ENCODE results near the gene PCGF2.
"Not testable (repeated sequence)": the region's sequence is repeated elsewhere in the genome, so short reads cannot be mapped to it uniquely, and the experiment has no call there.

The PCGF2 gene

DNA sequence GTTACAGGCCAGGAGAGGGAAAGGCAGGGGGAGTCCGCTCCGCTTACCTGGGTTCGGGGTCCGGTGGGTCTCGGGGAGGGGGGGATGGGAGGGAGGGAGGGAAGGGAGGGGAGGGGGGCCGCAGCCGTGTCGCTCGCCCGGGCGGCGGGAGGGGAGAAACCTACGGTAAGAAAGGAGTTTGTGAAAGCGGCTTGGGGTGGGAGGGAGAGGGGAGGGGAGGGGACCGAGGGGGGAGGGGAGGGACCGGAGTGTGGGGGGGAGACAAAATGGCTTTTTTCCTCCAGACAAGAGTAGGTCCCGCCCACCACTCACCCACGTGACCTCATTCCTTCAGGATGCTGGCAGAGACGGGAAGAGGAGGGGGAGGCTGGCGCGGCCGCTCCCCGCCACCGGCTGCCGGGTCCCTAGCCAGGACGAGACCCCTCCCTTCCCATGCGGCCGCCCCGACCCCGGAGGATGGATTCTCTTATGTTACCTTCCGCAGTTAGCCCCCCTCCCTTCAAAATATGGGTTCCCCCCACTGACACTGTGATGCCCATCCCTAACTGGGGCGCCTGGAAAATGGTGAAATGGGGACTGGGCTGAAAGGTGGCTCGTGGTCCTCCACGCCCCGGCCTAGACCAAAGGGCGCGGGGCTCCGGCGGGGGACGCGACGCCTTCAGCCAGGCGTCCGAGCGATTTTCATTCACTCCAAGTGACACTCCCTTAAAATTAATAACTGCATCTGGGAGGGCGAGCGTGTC is at the start of gene PCGF2:
Gene PCGF2, minus strand, starts transcription at position 188 of the 743 bp plus-strand sequence. CDS start 7,934 bp downstream, outside the sequence.
- DNase-seq: peak in 1 of 2 experiments; percentile 40

DNA sequence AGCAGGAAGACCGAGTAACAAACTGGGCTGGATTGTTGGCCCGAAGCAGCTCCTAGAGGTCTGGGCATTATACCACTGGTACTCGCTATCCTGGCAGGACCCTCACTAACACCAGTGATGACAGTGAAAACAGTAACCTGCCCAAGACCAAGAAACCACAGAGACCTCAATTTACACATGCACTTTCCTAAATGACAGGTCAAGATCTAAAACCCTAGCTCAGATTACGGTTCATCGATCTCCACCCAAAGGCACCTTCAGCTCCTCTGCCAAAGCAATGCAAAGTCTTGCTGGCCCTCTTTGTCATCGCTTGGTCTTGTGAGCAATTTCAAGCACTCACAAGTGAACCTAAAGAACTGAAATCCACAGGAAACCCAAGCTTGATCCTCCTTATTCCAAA is 49.7 kb upstream of the PCGF2 start:
- no peak for DNase-seq

DNA sequence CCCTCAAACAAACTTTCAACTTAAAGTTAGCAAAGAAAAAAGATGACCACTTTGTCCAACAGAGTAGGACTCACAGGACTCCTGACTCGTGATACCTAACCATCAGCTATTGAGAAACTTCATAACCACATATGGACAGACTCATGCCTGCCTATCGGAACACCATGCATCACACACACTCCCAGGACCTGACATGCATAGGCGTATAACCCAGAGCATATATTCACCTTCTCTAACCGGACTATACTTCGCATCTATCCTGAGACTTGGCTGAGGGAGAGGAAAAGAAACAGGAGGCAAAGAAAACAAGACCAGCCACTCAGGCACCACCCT is 49.0 kb upstream of the PCGF2 start:
- DNase-seq: no peak

DNA sequence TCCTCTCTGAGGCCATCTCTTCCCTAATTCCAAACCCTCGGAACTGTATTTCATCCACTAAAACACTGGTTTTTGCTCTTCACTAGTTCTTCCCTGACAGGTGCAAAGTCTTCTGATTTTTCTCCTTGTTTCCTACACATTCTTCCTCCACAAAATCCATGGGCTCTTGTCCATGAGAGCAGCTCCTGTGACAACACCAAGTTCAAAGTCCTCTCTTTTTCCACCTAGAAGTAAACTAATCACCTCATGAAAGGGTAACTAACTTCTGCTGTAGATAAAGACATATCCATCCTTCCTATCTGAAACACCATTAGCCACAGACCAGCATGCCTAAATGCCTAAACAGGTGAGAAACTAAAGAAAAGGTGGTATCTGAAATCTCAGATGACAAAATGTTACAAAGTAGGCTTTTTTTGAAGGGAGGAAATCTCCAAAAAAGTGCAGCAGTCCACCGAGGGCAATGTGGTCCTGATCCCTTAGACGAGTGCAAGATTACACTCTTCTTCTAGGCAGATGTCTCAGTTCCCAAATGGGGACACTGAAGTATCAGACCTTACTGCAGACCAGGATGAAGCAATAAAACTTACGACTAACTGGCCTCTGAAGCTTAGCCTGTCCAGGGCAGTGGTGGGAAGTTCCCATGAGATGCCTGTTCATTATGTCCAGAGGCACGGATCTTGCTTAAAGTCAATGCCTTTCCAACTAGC is 48.5 kb upstream of the PCGF2 start:
- DNase-seq: no peak

DNA sequence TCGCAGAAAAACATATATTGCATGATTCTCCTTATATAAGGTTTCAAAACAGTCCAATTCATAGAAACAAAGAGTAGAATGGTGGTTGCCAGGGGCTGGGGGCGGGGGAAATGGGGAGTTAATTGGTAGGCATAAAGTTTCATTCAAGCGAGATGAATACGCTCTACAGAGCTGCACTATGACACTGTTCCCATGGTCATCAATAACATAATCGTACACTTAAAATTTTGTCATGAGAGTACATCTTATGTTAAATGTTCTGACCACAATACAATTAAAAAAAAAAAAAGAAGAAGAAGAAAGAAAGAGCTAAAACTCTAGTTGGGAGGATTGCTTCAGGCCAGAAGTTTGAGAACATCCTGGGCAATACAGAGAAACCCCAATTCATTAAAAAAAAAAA is 46.1 kb upstream of the PCGF2 start:
- DNase-seq: no peak

DNA sequence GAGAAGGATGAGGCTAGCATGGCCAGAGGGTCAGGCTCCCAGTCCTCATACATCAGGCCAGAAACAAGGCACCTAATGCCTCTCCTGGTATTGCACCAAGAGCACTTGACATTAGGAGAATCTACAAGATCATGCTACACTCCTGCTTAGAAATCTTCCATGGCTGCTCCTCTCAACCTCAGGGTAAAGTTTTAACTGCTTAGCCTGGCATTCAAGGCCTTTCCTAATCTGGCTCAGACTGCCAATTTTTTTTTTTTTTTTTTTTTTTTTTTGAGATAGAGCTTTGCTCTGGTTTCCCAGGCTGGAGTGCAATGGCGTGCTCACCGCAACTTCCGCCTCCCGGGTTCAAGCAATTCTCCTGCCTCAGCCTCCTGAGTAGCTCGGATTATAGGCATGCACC is 43.0 kb upstream of the PCGF2 start:
- no peak for DNase-seq

DNA sequence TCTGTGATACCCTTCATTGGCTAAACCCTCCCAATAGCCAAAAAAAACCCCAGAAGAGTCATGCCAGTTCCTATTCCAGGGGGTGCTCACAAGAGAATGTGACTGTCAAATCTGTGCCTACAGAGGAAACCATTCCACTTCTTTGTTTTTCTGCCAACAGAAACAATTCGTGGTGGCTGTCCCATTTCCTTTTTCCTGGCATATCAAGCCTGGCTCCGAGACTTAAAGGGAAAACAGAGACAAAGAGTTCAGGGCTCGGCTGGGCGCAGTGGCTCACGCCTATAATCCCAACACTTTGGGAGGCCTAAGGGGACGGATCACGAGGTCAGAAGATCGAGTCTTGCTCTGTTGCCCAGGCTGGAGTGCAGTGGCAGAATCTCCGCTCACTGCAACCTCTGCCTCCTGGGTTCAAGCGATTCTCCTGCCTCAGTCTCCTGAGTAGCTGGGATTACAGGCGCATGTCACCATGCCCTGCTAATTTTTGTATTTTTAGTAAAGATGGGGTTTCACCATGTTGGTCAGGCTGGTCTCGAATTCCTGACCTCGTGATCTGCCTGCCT is 42.1 kb upstream of the PCGF2 start:
- not testable (repeated sequence) for DNase-seq

DNA sequence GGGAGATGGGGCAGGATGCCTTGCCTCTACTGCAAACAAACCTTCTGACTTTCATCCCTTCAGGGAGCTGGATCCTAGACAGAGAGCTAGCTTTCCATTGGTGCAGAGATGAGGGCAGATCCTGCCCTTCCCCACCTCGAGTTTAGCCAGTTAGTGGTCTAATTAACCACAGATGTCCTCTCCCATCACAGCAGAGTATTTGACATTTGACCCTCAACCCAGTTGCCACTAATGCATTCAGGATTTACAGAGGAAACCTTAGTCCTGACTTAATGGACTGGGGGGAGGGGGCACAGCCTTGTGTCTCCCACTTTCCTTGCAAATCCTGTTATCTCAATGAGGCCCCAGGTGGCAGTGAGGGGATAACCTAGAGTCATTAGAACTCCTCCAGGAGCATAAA is 41.0 kb upstream of the PCGF2 start:
- DNase-seq: no peak

DNA sequence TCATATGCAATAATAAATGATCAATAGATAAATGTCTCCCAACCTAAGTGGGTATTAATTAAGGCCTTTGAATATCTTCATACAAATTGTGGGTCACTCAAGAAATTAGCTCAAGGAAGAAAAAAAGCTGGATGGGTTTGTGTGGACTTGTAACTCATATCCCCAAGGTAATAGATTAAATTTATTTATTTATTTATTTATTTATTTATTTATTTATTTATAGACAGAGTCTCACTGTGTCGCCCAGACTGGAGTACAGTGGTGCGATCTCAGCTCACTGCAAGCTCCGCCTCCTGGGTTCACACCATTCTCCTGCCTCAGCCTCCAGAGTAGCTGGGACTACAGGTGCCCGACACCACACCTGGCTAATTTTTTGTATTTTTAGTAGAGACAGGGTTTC is 39.9 kb upstream of the PCGF2 start:
- DNase-seq: not testable (repeated sequence)

DNA sequence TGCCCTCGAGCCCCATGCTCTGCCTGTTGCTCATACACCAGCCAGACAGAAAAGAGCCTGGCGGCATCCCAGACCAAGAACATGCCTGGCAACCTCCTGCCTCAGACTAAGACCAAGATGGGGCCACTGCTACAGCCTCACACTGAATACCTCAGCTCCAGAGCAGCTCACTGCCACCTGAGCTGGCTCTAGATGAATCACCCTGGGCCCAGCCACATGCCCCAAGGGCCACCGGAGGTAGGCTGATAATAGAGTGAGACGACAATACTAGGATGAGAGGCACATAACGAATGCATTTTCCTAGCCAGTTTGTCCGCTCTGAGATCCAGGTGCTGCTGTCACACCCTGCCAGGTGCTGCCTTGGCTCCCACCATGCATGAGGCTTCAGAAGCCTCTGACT is 38.2 kb upstream of the PCGF2 start:
- no peak for DNase-seq

DNA sequence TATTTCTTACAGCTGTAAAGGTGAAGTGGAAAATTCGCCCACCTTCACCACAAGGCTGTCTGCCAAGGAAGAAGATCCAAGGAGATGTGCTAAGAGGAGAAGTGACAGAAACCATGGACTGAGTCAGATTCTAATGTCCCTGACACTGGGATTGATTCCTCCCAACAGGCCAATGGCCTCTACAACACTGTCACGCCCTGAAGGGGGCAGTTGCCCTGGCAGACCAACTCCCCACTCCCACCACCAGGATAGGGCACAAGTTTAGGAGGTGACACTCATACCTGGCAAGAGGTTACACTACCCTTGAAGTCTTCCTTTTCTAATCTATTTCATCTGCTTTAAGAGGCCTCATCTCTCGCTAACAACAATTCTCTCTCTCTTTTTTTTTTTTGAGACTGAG is 35.1 kb upstream of the PCGF2 start:
- DNase-seq: no peak

DNA sequence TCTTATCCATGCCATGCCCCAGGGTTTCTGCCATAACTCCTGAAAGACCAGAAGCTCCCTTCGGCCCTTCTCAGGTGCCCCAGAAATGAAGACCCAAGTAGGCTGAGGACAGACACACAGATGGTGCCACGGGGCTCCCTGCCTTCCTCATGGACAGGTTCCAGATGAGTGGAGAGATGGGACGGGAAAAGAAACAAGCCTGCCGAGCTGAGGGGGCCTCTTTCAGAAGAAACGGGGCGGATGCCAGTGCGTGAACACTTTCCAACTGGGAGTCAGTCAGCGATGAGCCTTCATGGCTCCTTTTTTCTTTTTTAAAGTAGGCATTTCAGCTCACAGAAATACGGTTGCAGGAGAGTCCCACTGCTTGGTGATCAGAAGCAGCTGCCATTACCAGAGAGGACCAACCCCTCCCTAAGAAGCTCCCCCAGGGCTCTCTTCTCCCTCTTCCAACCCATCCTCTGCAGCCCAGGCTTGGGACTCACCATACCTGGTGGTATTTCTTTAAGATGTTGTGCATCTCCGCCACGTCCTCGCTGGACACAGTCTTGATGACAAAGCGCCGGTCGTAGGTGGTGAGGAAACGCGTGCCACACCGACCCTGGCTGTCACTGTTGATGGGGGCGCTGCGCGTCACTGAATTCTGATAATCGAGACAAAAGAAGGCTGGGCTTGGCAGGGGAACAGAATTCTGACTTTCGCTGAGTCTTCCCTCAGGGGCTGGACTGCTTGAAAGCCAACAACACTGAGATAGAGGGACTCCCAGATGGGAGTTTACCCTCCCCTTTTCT is 32.0 kb upstream of the PCGF2 start:
- no peak for DNase-seq

DNA sequence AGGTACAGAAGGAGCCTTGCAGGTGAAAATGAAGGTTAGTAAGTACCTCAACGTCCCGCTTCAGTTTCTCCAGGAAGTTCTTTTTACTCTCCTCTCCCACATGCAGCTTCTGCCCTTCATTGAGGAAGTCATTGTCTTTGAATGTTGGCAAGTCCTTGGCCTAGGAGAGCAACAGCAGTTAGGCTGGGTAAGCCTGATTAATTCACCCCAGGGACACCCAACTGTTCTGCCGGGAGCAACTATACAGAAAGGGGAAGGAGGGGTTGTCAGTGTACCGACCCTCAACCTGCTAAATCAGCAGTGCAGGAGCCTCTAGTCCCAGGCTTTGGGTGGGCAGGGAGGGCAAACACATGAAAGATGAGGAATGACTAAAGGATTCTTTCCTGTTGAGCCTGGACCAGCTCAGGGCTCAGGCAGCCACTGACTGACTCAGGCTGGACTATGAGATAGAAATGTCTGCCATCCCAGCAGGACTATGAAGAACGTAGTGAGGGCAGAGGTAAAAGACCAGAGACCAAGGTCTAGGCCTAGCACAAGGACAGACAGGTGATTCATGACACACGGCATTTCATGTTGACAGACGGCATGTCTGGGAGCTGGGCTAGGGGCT is 29.6 kb upstream of the PCGF2 start:
- DNase-seq: no peak

DNA sequence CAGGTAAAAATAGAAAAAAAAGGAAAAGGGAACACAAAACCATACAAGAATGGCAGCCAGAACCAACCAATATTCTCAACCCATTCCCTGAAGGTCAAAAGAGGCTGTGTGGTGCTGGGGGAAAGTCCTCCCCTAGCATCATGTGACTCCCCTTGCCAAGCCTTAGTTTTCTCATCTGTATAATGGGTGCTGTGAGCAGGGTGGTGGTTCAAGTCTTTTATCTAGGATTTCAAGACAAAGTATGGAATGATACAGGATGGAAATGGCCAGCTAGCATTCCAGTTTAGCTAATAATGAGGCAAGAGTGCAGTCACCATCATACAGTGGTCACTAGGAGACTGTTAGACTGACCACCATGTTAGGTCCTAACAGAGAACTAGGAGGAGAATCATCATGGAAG is 25.1 kb upstream of the PCGF2 start:
- DNase-seq: no peak

DNA sequence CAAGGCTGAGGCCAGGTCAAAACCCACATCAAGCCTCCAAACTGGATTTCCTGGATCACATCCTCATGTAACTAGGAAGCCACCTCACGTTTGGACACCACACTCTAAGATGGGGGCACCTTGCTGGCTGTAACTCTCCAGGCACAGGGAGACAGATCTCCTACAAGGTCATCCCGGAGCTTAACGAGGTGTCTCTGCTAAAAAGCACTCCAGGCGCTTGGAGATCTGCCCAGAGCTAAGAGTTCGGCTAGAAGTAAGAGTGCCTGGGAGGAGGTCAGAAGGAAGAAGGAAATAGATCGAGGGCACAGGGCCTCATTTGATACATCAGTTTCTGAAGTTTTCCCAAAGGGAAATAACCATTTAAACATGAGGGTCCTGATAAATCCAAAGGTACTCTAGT is 20.3 kb upstream of the PCGF2 start:
- DNase-seq: no peak

DNA sequence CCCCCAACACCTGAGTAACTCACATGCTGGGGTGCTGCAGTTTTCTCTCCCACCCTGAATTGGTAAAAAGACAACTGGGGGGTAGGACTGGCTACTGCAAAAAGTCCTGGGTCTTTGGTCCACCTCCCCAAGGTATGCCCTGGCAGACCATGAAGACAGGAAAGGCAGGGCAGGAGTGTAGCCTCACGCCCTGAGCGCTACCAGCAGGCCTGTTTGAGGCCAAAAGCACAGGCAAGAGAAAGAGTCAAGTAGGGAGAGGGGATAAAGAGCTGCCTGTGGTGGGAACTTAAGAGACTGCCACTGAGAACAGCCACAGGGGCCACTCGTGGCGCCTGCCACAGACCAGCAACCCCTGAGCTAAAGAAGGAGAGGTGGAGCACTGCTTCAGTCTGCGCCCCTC is 18.2 kb upstream of the PCGF2 start:
- DNase-seq: no peak

DNA sequence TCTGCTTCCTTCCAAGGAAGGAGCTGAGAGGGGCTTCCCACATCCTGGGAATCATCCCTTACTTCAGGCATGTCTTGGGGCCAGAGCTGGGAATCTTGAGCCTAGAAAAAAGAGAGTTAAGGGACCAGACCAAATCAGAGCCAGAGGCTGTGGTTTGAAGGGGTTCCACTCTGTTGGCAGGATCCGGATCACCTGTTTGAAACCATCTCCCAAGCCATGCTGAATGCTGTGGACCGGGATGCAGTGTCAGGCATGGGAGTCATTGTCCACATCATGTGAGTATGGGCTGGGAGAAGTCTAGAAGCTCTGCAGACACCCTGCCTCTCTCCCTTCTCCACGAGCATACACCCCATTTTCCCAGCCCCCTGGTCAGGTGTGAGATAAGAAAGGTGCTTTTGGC is 14.1 kb upstream of the PCGF2 start:
- no peak for DNase-seq

DNA sequence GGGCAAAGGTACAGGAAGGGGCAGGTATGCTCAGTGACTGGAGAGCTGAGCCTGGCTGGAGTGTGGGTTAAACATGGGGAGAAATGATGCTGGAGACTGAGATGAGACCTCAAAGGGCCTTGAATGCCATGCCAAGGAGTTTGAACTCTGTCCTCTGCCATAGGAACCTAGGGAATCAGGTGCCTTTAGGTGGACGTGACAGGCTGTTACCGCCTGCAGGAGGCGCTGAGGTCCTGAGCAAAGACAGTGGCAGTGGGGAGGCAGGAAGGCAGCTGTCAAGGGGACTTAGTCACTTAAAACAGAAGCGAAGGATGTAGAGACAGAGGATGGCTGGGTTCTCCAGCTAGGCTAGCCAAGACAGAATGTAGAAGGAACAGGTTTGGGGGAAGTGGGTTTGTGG is 13.5 kb upstream of the PCGF2 start:
- peak; percentile 48 to 63 for DNase-seq

DNA sequence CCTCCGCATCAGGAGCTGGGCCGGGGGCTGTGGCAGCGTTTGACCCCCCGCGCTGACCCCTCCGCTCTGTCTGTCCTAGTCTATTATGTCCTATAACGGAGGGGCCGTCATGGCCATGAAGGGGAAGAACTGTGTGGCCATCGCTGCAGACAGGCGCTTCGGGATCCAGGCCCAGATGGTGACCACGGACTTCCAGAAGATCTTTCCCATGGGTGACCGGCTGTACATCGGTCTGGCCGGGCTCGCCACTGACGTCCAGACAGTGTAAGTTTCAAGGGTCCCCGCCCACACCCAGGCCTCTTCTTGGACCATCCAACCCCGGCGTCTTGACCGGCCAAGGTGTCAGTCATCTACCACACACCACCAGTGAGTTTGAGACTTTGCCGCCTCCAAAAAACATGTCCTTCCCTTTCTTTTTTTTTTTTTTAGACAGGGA is 5.0 kb upstream of the PCGF2 start:
- DNase-seq: no peak

DNA sequence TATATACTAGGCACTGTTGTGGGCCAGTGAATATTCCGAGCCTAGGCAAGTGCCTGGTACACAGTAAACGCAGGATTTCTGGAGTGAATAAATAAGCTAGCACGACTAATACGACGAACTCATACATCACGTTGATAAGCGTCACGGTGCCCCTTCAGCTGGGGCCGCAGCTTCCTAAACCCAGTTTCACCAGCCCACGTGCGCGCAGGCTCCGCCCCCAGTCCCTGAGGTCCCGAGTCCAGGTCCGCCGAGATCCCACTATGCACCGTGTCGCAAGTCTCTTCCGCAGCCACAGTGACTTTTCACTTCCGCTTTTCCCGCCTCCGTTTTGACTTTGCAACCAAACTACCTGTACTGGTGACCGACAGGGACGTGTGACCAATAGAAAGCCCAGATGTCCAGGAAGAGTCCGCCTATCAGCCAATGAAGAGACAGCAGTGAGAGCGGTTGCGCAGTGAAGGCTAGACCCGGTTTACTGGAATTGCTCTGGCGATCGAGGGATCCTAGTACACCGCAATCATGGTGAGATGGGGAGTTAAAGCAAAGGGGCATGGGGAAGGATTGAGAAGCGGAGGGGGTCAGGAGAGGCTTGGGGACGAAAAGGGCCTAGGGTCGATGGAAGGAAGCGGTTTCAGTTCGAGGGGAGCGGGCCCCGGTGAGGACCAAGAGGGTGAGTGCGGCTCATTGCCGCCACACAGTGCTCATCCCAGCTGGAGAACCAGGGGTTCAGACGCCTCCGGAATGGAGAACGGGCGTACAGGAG is 4.4 kb upstream of the PCGF2 start, which contains the start of gene PSMB3:
Gene PSMB3, plus strand, starts transcription at position 434 of the 763 bp plus-strand sequence. Its CDS starts 86 bp downstream, at position 520.
- peak; percentile 95 to 98 for DNase-seq

DNA sequence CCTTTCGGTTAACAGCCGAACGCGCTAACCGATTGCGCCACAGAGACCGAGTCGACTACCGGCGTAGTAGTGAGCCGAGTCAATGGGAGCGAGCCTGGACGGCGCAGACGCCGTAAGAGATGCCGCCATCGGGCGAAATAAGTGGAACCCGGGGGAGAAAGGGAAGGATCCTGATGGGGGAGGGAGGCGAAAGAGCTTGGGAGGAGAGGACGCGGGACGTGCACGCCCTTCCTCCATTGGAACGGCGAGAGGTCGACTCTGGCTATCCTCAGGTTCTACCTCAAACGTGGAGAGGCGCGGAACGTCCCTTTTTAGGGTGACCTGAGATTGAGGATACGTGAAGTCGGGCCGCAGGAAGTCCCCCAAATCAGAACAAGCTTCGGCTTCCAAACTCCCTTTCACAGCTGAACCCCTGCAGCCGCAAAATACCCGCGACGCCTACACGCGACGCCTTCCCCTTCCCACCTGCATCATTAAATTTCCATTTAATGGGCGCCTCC is 3.7 kb upstream of the PCGF2 start:
- peak; percentile 93 to 94 for DNase-seq
